GM12878 (cell line): ENCODE measurements around the gene RAB3C. TPM values are rescaled to one million over a fixed set of nuclear protein-coding genes. Genes with fewer than 3 reads are reported as not detected.

Experiments used
- ATAC-seq: fragments of 200-7000 bp; cut with Tn5 transposase; 3 replicates; pipeline ENCODE4 v1.9.1; 2020; ENCODE audit warnings: mild to moderate bottlenecking, moderate library complexity
- BruUV-seq: library from RNA; stranded (reverse); fragments of 400-500 nt; replicated peaks from 2 replicates; lab custom pipeline; 2021; lab: Mats Ljungman, UMichigan
- CTCF ChIA-PET: fragments of 300-600 bp; sonication (Branson Sonifier 250); formaldehyde crosslinking; extraction: SDS; loops from one replicate; lab custom pipeline; 2021; ENCODE audit warnings: inconsistent platforms; lab: Yijun Ruan, JAX
- POLR2A ChIA-PET: fragments of 350-600 bp; formaldehyde crosslinking; extraction: SDS; loops from one replicate; lab custom pipeline; 2021; ENCODE audit warnings: inconsistent platforms; lab: Charles Lee
- RAD21 ChIA-PET: fragments of 300-600 bp; sonication (Branson Sonifier 250); formaldehyde crosslinking; loops from one replicate; lab custom pipeline; 2023; ENCODE audit warnings: antibody characterized with exemption; ENCODE audit not compliant: unreplicated experiment; lab: Charles Lee
- SMC1A ChIA-PET: fragments of 300-600 bp; sonication (Branson Sonifier 250); formaldehyde crosslinking; loops from one replicate; lab custom pipeline; 2023; ENCODE audit not compliant: unreplicated experiment, uncharacterized antibody; lab: Charles Lee
- DNase-seq: peaks from one replicate; pipeline ENCODE4 v3.0.0-alpha.2; 2011; ENCODE audit warnings: low read depth, low spot score
- FAIRE-seq: peaks from 3 replicates; lab custom pipeline; 2011; peaks lifted over from hg19 to GRCh38; lab: Jason Lieb, UNC
- H2AFZ ChIP-seq: 2 replicates; pipeline ENCODE4 v1.6.0; 2011; ENCODE audit warnings: low read depth, low read length, control low read depth; ENCODE audit not compliant: control insufficient read depth
- H3K27ac ChIP-seq: 2 replicates; pipeline ENCODE4 v1.5.1; 2011; ENCODE audit warnings: control low read depth; ENCODE audit not compliant: control insufficient read depth, insufficient read depth
- H3K27me3 ChIP-seq, 2 experiments: replicated peaks in 1 of 2; 2 replicates each; pipeline versions ENCODE4 v1.6.0 to v1.6.1; 2011; ENCODE audit warnings: low read length in 1 of 2; ENCODE audit not compliant: control insufficient read depth in 2 of 2, insufficient read depth in 2 of 2
- H3K36me3 ChIP-seq, 2 experiments: 2 replicates each; pipeline ENCODE4 v1.5.1; 2011; ENCODE audit warnings: low read length in 1 of 2; ENCODE audit not compliant: control insufficient read depth in 2 of 2, insufficient read depth in 2 of 2
- H3K4me1 ChIP-seq: 2 replicates; pipeline ENCODE4 v1.6.1; 2011; ENCODE audit warnings: mild to moderate bottlenecking, low read length, moderate library complexity, mixed read lengths; ENCODE audit not compliant: control insufficient read depth, insufficient read depth
- H3K4me2 ChIP-seq: 2 replicates; pipeline ENCODE4 v1.6.0; 2011; ENCODE audit warnings: control low read depth; ENCODE audit not compliant: control insufficient read depth, insufficient read depth
- H3K4me3 ChIP-seq: fragments of 200-600 bp; sonication (generic); 2 replicates; pipeline ENCODE4 v1.5.1; 2016
- H3K79me2 ChIP-seq: 2 replicates; pipeline ENCODE4 v1.6.0; 2011; ENCODE audit warnings: low read length; ENCODE audit not compliant: control insufficient read depth, insufficient read depth
- H3K9ac ChIP-seq: 2 replicates; pipeline ENCODE4 v1.8.0; 2011; ENCODE audit warnings: low read length, control low read depth, mixed read lengths; ENCODE audit not compliant: control insufficient read depth, insufficient read depth
- H3K9me3 ChIP-seq: replicated peaks from 3 replicates; pipeline ENCODE4 v1.5.1; 2011; ENCODE audit warnings: mild to moderate bottlenecking, low read length; ENCODE audit not compliant: control insufficient read depth, insufficient read depth
- H4K20me1 ChIP-seq: 2 replicates; pipeline ENCODE4 v1.6.0; 2011; ENCODE audit not compliant: control insufficient read depth, insufficient read depth
- CREB1 ChIP-seq: IDR thresholded peaks from 2 replicates; pipeline ENCODE4 v1.6.1; 2012; ENCODE audit warnings: low read depth, mild to moderate bottlenecking, inconsistent platforms
- EGR1 ChIP-seq, 2 experiments: IDR thresholded peaks; 1 replicate in 1 of 2; 2 replicates in 1 of 2; pipeline ENCODE4 v1.6.1; 2011 to 2012; ENCODE audit warnings: low read depth in 2 of 2, low read length in 2 of 2, borderline replicate concordance in 1 of 2, mild to moderate bottlenecking in 1 of 2, moderate library complexity in 1 of 2
- IKZF1 ChIP-seq: fragments of 450-650 bp; conservative IDR thresholded peaks from 2 replicates; pipeline ENCODE4 v1.6.1; 2017; ENCODE audit warnings: antibody characterized with exemption, mild to moderate bottlenecking
- MTA2 ChIP-seq: fragments of 450-650 bp; IDR thresholded peaks from 2 replicates; pipeline ENCODE4 v1.6.1; 2016; ENCODE audit warnings: low read depth, mild to moderate bottlenecking, moderate library complexity
- NBN ChIP-seq: fragments of 450-650 bp; IDR thresholded peaks from 2 replicates; pipeline ENCODE4 v1.6.1; 2016
- PAX5 ChIP-seq: IDR thresholded peaks from 2 replicates; pipeline ENCODE4 v1.6.1; 2011; ENCODE audit warnings: low read depth, low read length, borderline replicate concordance
- RELA ChIP-seq: fragments of 450-650 bp; IDR thresholded peaks from 2 replicates; pipeline ENCODE4 v1.8.0; 2014; ENCODE audit warnings: borderline replicate concordance; ENCODE audit not compliant: partially characterized antibody
- SMAD5 ChIP-seq: IDR thresholded peaks from 2 replicates; pipeline ENCODE4 v1.6.1; 2016; ENCODE audit warnings: antibody characterized with exemption, low read depth
- SMC3 ChIP-seq: IDR thresholded peaks from 2 replicates; pipeline ENCODE4 v1.6.1; 2011; ENCODE audit warnings: low read length, improper control_type of control experiment, borderline replicate concordance
- TAF1 ChIP-seq: IDR thresholded peaks from 2 replicates; pipeline ENCODE4 v1.6.1; 2011; ENCODE audit warnings: mild to moderate bottlenecking, low read depth, low read length, borderline replicate concordance
- TCF12 ChIP-seq: IDR thresholded peaks from 2 replicates; pipeline ENCODE4 v1.6.1; 2011; ENCODE audit warnings: low read depth, mild to moderate bottlenecking, low read length
- ZNF24 ChIP-seq: fragments of 450-650 bp; IDR thresholded peaks from 2 replicates; pipeline ENCODE4 v1.6.1; 2017; ENCODE audit warnings: antibody characterized with exemption, mild to moderate bottlenecking
- WGBS: methylation state at CpG from one replicate; pipeline ENCODE4 v1.1.6; 2016; ENCODE audit warnings: low lambda C conversion rate; ENCODE audit not compliant: insufficient replicate concordance, insufficient coverage; ENCODE audit errors: missing lambda C conversion rate; 5-methylcytosine and 5-hydroxymethylcytosine counted together
- in situ Hi-C: fragments of 300-500 bp; cut with MboI; formaldehyde crosslinking; loops from 9 replicates; pipeline ENCODE4 v1.14.3; 2018; ENCODE audit warnings: mixed read lengths
- intact Hi-C: fragments of 100-400 bp; cut with micrococcal nuclease; formaldehyde crosslinking; loops from one replicate; pipeline ENCODE4 v1.14.2; 2022; ENCODE audit not compliant: unreplicated experiment
- polyA plus RNA-seq, 11 experiments: library from polyadenylated mRNA; depleted of rRNA in 4 of 11; unstranded in 6 of 11; stranded (reverse) in 5 of 11; fragments of >200 nt; fragmentation: Nextera tagmentation in 4 of 11; fragmentation: Illumina TruSeq in 1 of 11; extraction: Ambion mirVana in 4 of 11; extraction: Trizol in 1 of 11; gene quantifications; 1 replicate in 1 of 11; 2 replicates in 10 of 11; pipeline versions ENCODE4 v1.2.1 to v1.2.3, GENCODE V29; 2011 to 2016; ENCODE audit warnings: inconsistent platforms in 2 of 11, missing spikeins in 2 of 11, low read depth in 1 of 11
- total RNA-seq, 4 experiments: library from RNA; depleted of rRNA in 3 of 4; stranded (reverse); fragments of >200 nt in 3 of 4; fragmentation: Illumina TruSeq in 1 of 4; extraction: Trizol in 1 of 4; gene quantifications; 2 replicates each; pipeline versions ENCODE4 v1.2.1 to v1.2.3, GENCODE V29; 2013 to 2021
- TF ChIP-seq, protein P1 (sequence below): fragments of 150-350 bp; IDR thresholded peaks from 2 replicates; pipeline ENCODE4 v1.6.1; 2014; ENCODE audit warnings: mild to moderate bottlenecking, low read depth, low read length
- TF ChIP-seq, protein P2 (sequence below): fragments of 450-650 bp; IDR thresholded peaks from 2 replicates; pipeline ENCODE4 v1.6.1; 2017; ENCODE audit warnings: antibody characterized with exemption, mild to moderate bottlenecking, moderate library complexity
- TF ChIP-seq, protein P3 (sequence below): fragments of 450-650 bp; formaldehyde crosslinking; IDR thresholded peaks from 2 replicates; pipeline ENCODE4 v1.4.0; 2022; ENCODE audit warnings: mild to moderate bottlenecking, moderate library complexity
- TF ChIP-seq, protein P4 (sequence below): fragments of 450-650 bp; IDR thresholded peaks from 2 replicates; pipeline ENCODE4 v1.6.1; 2014; ENCODE audit warnings: mild to moderate bottlenecking

RAB3C gene
- total and polyA plus RNA-seq, 10 of the 15 experiments (the other 5 are each of a cell fraction or from before 2014, with no cell fraction given): not detected

DNA sequence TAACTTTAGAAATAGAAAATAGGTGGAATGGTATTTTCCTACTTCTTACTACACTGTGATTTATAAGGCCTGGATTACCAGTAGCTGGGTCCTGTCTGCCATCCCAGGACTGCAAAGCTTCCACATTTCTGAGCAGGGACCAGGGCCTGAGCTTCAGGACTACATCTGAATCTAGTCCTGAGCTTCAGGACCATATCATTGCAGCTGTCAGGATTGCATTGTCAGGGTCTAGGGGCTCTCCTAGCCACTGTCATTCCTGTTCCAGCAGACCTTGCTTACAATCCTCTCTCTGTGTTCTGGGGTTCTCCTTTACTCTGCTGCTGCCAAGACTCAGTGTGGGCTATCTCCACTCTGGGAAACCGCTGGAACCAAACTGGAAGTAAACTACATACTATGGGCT, 16.3 kb downstream of the RAB3C start:
- H3K79me2 ChIP-seq: no peaks in the 10 kb centered on the region
- H4K20me1 ChIP-seq: no peaks in the 10 kb centered on the region
- H3K4me3 ChIP-seq: no peak overlapping the region
- WGBS: 0% methylated on average over 1 of the region's 1 CpG
- no peaks in the 10 kb centered on the region for H3K9me3 ChIP-seq
- SMC1A ChIA-PET: no interaction called here
- ATAC-seq: no peak
- no peaks in the 10 kb centered on the region for H3K27me3 ChIP-seq
- RAD21 ChIA-PET: no interaction called here
- in situ Hi-C loops: no loop called here
- TF ChIP-seq, protein P1, sequence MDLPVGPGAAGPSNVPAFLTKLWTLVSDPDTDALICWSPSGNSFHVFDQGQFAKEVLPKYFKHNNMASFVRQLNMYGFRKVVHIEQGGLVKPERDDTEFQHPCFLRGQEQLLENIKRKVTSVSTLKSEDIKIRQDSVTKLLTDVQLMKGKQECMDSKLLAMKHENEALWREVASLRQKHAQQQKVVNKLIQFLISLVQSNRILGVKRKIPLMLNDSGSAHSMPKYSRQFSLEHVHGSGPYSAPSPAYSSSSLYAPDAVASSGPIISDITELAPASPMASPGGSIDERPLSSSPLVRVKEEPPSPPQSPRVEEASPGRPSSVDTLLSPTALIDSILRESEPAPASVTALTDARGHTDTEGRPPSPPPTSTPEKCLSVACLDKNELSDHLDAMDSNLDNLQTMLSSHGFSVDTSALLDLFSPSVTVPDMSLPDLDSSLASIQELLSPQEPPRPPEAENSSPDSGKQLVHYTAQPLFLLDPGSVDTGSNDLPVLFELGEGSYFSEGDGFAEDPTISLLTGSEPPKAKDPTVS: no peak
- TF ChIP-seq, protein P2, sequence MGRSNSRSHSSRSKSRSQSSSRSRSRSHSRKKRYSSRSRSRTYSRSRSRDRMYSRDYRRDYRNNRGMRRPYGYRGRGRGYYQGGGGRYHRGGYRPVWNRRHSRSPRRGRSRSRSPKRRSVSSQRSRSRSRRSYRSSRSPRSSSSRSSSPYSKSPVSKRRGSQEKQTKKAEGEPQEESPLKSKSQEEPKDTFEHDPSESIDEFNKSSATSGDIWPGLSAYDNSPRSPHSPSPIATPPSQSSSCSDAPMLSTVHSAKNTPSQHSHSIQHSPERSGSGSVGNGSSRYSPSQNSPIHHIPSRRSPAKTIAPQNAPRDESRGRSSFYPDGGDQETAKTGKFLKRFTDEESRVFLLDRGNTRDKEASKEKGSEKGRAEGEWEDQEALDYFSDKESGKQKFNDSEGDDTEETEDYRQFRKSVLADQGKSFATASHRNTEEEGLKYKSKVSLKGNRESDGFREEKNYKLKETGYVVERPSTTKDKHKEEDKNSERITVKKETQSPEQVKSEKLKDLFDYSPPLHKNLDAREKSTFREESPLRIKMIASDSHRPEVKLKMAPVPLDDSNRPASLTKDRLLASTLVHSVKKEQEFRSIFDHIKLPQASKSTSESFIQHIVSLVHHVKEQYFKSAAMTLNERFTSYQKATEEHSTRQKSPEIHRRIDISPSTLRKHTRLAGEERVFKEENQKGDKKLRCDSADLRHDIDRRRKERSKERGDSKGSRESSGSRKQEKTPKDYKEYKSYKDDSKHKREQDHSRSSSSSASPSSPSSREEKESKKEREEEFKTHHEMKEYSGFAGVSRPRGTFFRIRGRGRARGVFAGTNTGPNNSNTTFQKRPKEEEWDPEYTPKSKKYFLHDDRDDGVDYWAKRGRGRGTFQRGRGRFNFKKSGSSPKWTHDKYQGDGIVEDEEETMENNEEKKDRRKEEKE: no peak
- no peak for TF ChIP-seq SMAD5
- TF ChIP-seq, protein P3, sequence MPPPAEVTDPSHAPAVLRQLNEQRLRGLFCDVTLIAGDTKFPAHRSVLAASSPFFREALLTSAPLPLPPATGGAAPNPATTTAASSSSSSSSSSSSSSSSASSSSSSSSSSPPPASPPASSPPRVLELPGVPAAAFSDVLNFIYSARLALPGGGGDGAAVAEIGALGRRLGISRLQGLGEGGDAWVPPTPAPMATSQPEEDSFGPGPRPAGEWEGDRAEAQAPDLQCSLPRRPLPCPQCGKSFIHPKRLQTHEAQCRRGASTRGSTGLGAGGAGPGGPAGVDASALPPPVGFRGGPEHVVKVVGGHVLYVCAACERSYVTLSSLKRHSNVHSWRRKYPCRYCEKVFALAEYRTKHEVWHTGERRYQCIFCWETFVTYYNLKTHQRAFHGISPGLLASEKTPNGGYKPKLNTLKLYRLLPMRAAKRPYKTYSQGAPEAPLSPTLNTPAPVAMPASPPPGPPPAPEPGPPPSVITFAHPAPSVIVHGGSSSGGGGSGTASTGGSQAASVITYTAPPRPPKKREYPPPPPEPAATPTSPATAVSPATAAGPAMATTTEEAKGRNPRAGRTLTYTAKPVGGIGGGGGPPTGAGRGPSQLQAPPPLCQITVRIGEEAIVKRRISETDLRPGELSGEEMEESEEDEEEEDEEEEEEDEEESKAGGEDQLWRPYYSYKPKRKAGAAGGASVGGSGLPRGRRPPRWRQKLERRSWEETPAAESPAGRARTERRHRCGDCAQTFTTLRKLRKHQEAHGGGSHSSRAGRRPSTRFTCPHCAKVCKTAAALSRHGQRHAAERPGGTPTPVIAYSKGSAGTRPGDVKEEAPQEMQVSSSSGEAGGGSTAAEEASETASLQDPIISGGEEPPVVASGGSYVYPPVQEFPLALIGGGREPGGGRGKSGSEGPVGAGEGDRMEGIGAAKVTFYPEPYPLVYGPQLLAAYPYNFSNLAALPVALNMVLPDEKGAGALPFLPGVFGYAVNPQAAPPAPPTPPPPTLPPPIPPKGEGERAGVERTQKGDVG (CRISPR knock-in tag): no peak
- no peak for TF ChIP-seq IKZF1
- no peak for TF ChIP-seq EGR1 (IDR thresholded peaks at IDR 0.05; ENCODE audit: borderline replicate concordance in 1 of 2, low read depth in 2 of 2, low read length in 2 of 2)
- TF ChIP-seq PAX5: no peak
- TF ChIP-seq CREB1: no peak
- TF ChIP-seq TCF12: no peak
- no peak for TF ChIP-seq MTA2
- no peak for TF ChIP-seq TAF1
- TF ChIP-seq ZNF24: no peak
- no peak for TF ChIP-seq NBN
- TF ChIP-seq, protein P4, sequence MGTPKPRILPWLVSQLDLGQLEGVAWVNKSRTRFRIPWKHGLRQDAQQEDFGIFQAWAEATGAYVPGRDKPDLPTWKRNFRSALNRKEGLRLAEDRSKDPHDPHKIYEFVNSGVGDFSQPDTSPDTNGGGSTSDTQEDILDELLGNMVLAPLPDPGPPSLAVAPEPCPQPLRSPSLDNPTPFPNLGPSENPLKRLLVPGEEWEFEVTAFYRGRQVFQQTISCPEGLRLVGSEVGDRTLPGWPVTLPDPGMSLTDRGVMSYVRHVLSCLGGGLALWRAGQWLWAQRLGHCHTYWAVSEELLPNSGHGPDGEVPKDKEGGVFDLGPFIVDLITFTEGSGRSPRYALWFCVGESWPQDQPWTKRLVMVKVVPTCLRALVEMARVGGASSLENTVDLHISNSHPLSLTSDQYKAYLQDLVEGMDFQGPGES: no peak
- TF ChIP-seq RELA: no peak
- no peak for TF ChIP-seq SMC3
- TF ChIP-seq, all 136 proteins: peak for 0
- no peak for FAIRE-seq
- H3K4me2 ChIP-seq: no peak overlapping the region
- intact Hi-C loops: no loop called here
- H3K9ac ChIP-seq: no peak overlapping the region
- no peak for DNase-seq
- BruUV-seq: no TSS peak
- no peaks in the 10 kb centered on the region for H3K4me1 ChIP-seq
- no peak overlapping the region for H3K27ac ChIP-seq
- no peak overlapping the region for H2AFZ ChIP-seq
- CTCF ChIA-PET: no interaction called here
- POLR2A ChIA-PET: no interaction called here
- H3K36me3 ChIP-seq: no peaks in the 10 kb centered on the region
